Neural cell (in vitro differentiated cells): Measurements from ENCODE around the gene ECM1. TPM values are rescaled to one million over a fixed set of nuclear protein-coding genes. Genes with fewer than 3 reads are reported as not detected.
A peak's percentile ranks its signal among the peaks of the same experiment; 100 is the strongest.

ENCODE experiments used
- H2AFZ ChIP-seq: fragments of 200-600, 300-800 bp; sonication (generic), shearing (Covaris generic); 2 replicates; pipeline ENCODE4 v1.6.0; 2014; ENCODE audit warnings: low read depth, mild to moderate bottlenecking, antibody characterized with exemption, low read length, moderate library complexity
- H3F3A ChIP-seq: fragments of 200-600 bp; shearing (Covaris generic); 2 replicates; pipeline ENCODE4 v1.6.1; 2016; ENCODE audit warnings: mild to moderate bottlenecking, moderate library complexity, mixed read lengths, antibody characterized with exemption, low read length; ENCODE audit not compliant: insufficient read depth, poor library complexity, severe bottlenecking
- H3K27ac ChIP-seq: fragments of 200-600, 300-800 bp; sonication (generic), shearing (Covaris generic); 2 replicates; pipeline ENCODE4 v1.5.1; 2014; ENCODE audit warnings: mild to moderate bottlenecking, low read length, moderate library complexity
- H3K27me3 ChIP-seq: fragments of 300-800, 200-600 bp; sonication (generic), shearing (Covaris generic); 2 replicates; pipeline ENCODE4 v1.6.0; 2014; ENCODE audit warnings: mild to moderate bottlenecking, low read depth, low read length, moderate library complexity; ENCODE audit not compliant: insufficient read depth
- H3K36me3 ChIP-seq: fragments of 300-800, 200-600 bp; sonication (generic), shearing (Covaris generic); 2 replicates; pipeline ENCODE4 v1.5.1; 2014; ENCODE audit warnings: mild to moderate bottlenecking, antibody characterized with exemption, low read length, moderate library complexity; ENCODE audit not compliant: insufficient read depth
- H3K4me2 ChIP-seq: fragments of 300-800, 200-600 bp; sonication (generic), shearing (Covaris generic); 2 replicates; pipeline ENCODE4 v1.6.0; 2014; ENCODE audit warnings: mild to moderate bottlenecking, low read length
- H3K4me3 ChIP-seq: fragments of 300-800, 200-600 bp; sonication (generic), shearing (Covaris generic); 2 replicates; pipeline ENCODE4 v1.5.1; 2014; ENCODE audit warnings: mild to moderate bottlenecking, low read length, moderate library complexity
- H3K79me2 ChIP-seq: fragments of 200-600 bp; shearing (Covaris generic); replicated peaks from 2 replicates; pipeline ENCODE4 v1.6.0; 2014; ENCODE audit warnings: mild to moderate bottlenecking, low read length, moderate library complexity; ENCODE audit not compliant: insufficient read depth
- H3K9ac ChIP-seq: fragments of 300-800, 200-600 bp; sonication (generic), shearing (Covaris generic); 2 replicates; pipeline ENCODE4 v1.6.1; 2016; ENCODE audit warnings: mild to moderate bottlenecking, low read length, mixed read lengths
- H3K9me2 ChIP-seq: fragments of 200-600 bp; shearing (Covaris generic); 2 replicates; pipeline ENCODE4 v1.6.1; 2016; ENCODE audit warnings: mild to moderate bottlenecking, low read length, mixed read lengths; ENCODE audit not compliant: insufficient read depth
- H3K9me3 ChIP-seq: fragments of 200-600, 300-800 bp; sonication (generic), shearing (Covaris generic); 2 replicates; pipeline ENCODE4 v1.6.1; 2016; ENCODE audit warnings: mild to moderate bottlenecking, mixed run types, low read length, moderate library complexity, mixed read lengths
- H4K20me1 ChIP-seq: fragments of 200-600 bp; shearing (Covaris generic); 2 replicates; pipeline ENCODE4 v1.6.1; 2016; ENCODE audit warnings: mild to moderate bottlenecking, mixed run types; ENCODE audit not compliant: insufficient read depth
- CTCF ChIP-seq: fragments of 450-650 bp; IDR thresholded peaks from 2 replicates; pipeline ENCODE4 v1.5.1; 2014; ENCODE audit warnings: antibody characterized with exemption, mild to moderate bottlenecking, moderate library complexity; ENCODE audit not compliant: poor library complexity, severe bottlenecking
- EP300 ChIP-seq: fragments of 450-650 bp; conservative IDR thresholded peaks from 2 replicates; pipeline ENCODE4 v1.6.1; 2014; ENCODE audit warnings: antibody characterized with exemption, mild to moderate bottlenecking, moderate library complexity; ENCODE audit not compliant: poor library complexity, severe bottlenecking
- EZH2 ChIP-seq: fragments of 200-600, 300-800 bp; shearing (Covaris generic), sonication (generic); IDR thresholded peaks from 2 replicates; pipeline ENCODE4 v1.6.1; 2014; ENCODE audit warnings: antibody characterized with exemption, low read length, borderline replicate concordance, mild to moderate bottlenecking; ENCODE audit not compliant: insufficient read depth, poor library complexity, severe bottlenecking
- MXI1 ChIP-seq: fragments of 450-650 bp; conservative IDR thresholded peaks from 2 replicates; pipeline ENCODE4 v1.6.1; 2014; ENCODE audit warnings: antibody characterized with exemption, mild to moderate bottlenecking; ENCODE audit not compliant: poor library complexity, severe bottlenecking
- POLR2AphosphoS5 ChIP-seq: IDR thresholded peaks from 2 replicates; pipeline ENCODE4 v1.6.1; 2012
- RAD21 ChIP-seq: fragments of 450-650 bp; conservative IDR thresholded peaks from 2 replicates; pipeline ENCODE4 v1.6.1; 2014; ENCODE audit warnings: antibody characterized with exemption, mild to moderate bottlenecking, moderate library complexity
- REST ChIP-seq: IDR thresholded peaks from 2 replicates; pipeline ENCODE4 v1.6.1; 2012; ENCODE audit warnings: borderline replicate concordance
- SMC3 ChIP-seq: fragments of 450-650 bp; conservative IDR thresholded peaks from 2 replicates; pipeline ENCODE4 v1.6.1; 2014; ENCODE audit warnings: antibody characterized with exemption, mild to moderate bottlenecking, moderate library complexity; ENCODE audit not compliant: poor library complexity
- TAF1 ChIP-seq: IDR thresholded peaks from 2 replicates; pipeline ENCODE4 v1.6.1; 2012; ENCODE audit warnings: low read depth
- polyA plus RNA-seq: library from polyadenylated mRNA; depleted of rRNA; stranded (reverse); fragments of >200 nt; gene quantifications from 2 replicates; pipeline ENCODE4 v1.2.3, GENCODE V29; 2014

Gene ECM1
- polyA plus RNA-seq, 1 donor from 2014 or later: 2.3 TPM

GRCh38 chr1:150545486-150546032 lies 37.6 kb downstream of the ECM1 start:
- H3K36me3 ChIP-seq: no peaks in the 10 kb centered on the region
- H3K27me3 ChIP-seq: peaks cover 12% of the 10 kb centered on the region
- H4K20me1 ChIP-seq: no peaks in the 10 kb centered on the region
- no peak overlapping the region for H3K9ac ChIP-seq
- no peaks in the 10 kb centered on the region for H3K9me3 ChIP-seq
- no peak overlapping the region for H2AFZ ChIP-seq
- no peak overlapping the region for H3K27ac ChIP-seq
- no peaks in the 10 kb centered on the region for H3F3A ChIP-seq
- no peaks in the 10 kb centered on the region for H3K79me2 ChIP-seq
- TF ChIP-seq SMC3: no peak
- no peak for TF ChIP-seq MXI1
- H3K9me2 ChIP-seq: no peaks in the 10 kb centered on the region
- H3K4me2 ChIP-seq: no peak overlapping the region
- no peak overlapping the region for H3K4me3 ChIP-seq

- Histone ChIP-seq H3K27me3 (peaks cover 12% of the 10 kb centered on the region), H3K27ac (no peak overlapping the region)
Measured at GRCh38 chr1:150546294-150546937, 38.5 kb downstream of the ECM1 start.

GRCh38 chr1:150548324-150548631 lies 40.4 kb downstream of the ECM1 start:
- H3K4me3 ChIP-seq: peak overlapping the region; percentile 69
- H4K20me1 ChIP-seq: no peaks in the 10 kb centered on the region
- H3F3A ChIP-seq: no peaks in the 10 kb centered on the region
- no peak overlapping the region for H3K27ac ChIP-seq
- H3K9ac ChIP-seq: no peak overlapping the region
- no peak overlapping the region for H3K4me2 ChIP-seq
- no peak overlapping the region for H2AFZ ChIP-seq
- H3K79me2 ChIP-seq: no peaks in the 10 kb centered on the region
- no peaks in the 10 kb centered on the region for H3K36me3 ChIP-seq
- no peak for TF ChIP-seq SMC3
- no peak for TF ChIP-seq RAD21
- TF ChIP-seq CTCF: no peak
- TF ChIP-seq REST: no peak
- TF ChIP-seq MXI1: no peak
- no peak for TF ChIP-seq POLR2AphosphoS5
- no peak for TF ChIP-seq EP300
- TF ChIP-seq TAF1: no peak
- no peak for TF ChIP-seq EZH2
- H3K9me2 ChIP-seq: no peaks in the 10 kb centered on the region
- H3K9me3 ChIP-seq: no peaks in the 10 kb centered on the region
- H3K27me3 ChIP-seq: peaks cover 12% of the 10 kb centered on the region

More at GRCh38 chr1:150546294-150546937, 38.5 kb downstream of the ECM1 start:
- Histone ChIP-seq H3K4me2 (no peak overlapping the region), H3K36me3 (no peaks in the 10 kb centered on the region), H2AFZ (no peak overlapping the region), H3K79me2 (no peaks in the 10 kb centered on the region), H3F3A (no peaks in the 10 kb centered on the region), H4K20me1 (no peaks in the 10 kb centered on the region), H3K9me3 (no peaks in the 10 kb centered on the region), H3K9ac (no peak overlapping the region), H3K4me3 (no peak overlapping the region), H3K9me2 (no peaks in the 10 kb centered on the region)
- TF ChIP-seq POLR2AphosphoS5 (no peak), MXI1 (no peak), SMC3 (no peak), EP300 (no peak)
